CD4-positive, alpha-beta T cell treated with Interleukin-1 beta for 1 hour (primary cell): ENCODE results near the gene NINJ1.

Experiments
- DNase-seq, 2 donors: peaks; one replicate each; pipeline ENCODE4 v3.0.0-alpha.2; 2020 to 2022

Gene NINJ1

DNA sequence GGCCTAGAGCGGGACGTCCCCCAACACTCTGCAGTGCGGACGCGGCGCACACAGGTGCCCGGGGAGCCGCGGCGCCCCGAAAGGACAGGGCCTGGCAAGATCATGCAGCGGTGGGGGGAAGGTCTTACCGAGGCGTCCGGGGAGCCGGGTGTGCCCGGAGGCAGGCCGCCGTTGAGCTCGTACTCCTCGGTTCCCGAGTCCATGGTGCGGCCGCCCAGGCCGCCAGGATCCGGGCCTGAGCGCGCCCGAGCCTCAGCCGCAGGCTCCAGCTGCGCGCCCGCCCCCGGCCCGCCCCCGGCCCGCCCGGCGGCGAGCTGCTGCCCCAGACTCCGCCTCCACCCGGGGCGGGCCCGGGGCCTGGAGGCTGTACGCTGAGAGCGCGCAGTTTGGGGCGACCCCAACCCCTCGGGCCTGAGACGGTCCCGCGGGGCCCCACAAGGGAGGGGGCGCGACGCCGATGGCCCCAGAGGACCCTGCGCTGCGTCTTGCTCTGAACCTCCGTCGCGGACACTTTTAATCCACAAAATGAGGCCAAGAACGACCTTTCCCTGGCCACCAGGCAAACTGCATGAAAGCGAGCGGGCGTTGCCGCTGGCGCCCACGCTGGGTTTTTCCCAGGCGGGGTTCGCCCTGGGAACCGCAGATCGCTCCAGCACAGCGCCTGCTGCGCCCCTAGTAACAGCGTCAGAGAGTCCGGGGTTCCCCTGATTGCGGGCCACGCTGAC, at the start of gene NINJ1:
TSS of gene NINJ1 (minus strand) at position 237 of the 725 bp plus-strand sequence. CDS start at position 203, 34 bp downstream.
- peak; percentile 91 to 92 for DNase-seq

DNA sequence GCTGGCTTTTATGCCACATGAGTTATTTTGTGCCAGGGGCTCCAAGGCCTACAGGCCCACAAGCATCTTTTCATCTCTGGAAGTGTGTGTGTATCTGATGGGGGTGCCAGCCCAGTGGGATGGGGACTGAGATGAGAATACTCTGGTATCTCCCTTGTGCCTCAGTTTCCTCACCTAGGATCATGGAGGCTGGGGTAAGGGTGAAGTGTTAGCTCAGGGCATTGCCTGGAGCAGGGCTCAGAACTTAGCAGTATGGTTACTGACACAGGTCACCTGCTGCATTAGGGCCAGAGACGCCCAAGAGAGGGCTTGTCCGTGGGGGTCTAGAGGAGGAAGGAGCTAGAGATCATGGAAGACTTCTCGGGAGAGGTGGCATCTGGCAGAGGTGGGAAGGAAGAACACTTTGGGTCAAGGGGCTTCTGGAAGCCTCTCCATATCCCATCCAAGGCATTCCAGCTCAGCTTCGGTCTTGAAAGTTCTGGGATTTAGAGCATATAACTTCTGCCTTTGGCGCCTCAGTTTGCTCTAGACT, 49.1 kb upstream of the NINJ1 start:
- no peak for DNase-seq

- DNase-seq = no peak
Measured at GRCh38 chr9:93182572-93182971, 48.5 kb upstream of the NINJ1 start.

DNA sequence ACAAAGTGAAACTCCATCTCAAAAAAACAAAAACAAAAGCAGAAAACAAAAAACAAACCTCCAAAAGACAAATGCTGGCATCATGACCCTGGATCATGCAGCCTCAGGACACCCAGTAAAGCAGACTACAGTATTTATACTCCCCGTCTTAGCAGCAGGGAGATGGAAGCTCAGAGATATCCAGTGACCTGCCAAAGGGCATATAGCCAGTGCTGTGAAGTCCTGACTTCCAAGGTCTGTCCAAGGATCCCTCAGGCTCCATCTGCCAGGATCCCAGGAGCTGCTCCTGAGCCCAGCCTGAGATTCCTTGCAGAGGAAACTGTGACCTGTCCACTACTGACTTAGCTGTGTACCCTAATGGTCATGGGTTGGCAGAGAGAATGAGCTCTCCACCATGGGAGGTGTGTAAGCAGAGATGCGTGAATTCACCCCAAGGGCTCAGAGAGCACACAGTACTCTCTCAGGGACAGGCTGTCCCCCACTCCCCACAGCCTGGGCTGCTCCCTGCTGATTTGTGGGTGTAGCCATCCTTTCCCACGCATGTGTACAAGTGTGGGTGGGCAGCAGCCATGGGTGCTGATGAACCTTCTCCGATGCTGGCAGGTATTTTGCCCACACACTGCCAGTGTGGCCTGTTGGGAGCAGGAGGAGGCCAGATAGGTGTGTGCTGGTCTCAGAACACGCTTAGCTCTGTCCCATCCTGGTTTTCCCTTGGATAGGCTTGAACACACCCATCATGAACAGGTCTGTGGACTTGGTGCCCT, 47.8 kb upstream of the NINJ1 start:
- no peak for DNase-seq

DNA sequence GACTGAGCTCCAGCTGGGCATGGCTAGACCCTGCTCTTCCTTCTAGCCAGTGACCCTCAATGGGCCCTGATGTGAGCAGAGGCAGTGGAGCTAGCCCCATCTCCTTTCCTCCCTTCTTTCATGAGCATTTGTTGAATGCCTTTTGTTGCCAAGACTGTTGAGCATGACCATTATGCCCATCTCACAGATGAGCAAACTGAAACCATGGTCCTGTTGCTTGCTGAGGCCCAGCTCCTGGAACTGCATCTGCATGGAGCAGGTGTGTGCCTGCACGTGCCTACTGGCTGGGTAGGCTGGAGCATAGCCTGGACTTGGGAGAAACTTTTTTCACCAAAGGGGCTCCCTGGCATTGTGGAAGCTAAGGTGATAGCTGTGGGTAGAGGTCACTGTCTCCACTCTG, 46.9 kb upstream of the NINJ1 start:
- DNase-seq = no peak

GRCh38 chr9:93178851-93179786, 45.1 kb upstream of the NINJ1 start:
- no peak for DNase-seq

- DNase-seq = no peak
Measured at GRCh38 chr9:93177676-93178075, 43.6 kb upstream of the NINJ1 start.

- no peak for DNase-seq
Measured at GRCh38 chr9:93174976-93175375, 40.9 kb upstream of the NINJ1 start.

DNA sequence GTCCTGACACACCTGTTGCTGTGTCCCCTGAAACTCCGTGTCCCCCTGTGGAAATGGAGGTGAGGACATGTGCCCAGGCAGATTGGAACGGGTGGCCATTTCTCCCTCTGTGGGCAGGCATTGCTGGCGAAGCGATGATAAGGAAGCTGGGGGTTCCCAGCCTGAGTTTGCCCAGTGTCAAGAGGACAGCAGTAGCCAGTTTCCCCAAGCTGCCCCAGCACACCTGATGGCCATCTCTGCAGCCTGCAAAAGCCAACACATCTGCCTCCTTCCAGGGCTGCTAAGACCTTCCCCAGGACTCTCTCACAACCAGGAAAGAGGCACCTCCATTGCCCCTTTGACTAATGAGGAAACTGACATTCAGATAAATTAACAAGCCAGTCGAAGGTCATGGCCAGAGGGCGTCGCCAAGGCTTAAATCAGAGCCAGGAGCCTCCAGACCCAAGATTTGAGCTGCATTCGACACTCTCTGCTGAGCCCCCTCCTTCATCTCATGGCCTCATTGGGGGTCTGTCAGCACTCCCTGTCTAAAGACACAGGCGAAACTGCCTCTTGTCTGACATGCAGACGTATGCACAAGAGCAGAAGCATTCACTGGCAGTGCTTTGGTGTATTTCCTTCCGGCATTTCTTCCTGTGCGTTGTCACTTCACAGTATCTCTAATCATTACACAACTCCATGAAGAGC, 39.5 kb upstream of the NINJ1 start:
- no peak for DNase-seq

GRCh38 chr9:93172666-93173364, 38.8 kb upstream of the NINJ1 start:
- DNase-seq = no peak

DNA sequence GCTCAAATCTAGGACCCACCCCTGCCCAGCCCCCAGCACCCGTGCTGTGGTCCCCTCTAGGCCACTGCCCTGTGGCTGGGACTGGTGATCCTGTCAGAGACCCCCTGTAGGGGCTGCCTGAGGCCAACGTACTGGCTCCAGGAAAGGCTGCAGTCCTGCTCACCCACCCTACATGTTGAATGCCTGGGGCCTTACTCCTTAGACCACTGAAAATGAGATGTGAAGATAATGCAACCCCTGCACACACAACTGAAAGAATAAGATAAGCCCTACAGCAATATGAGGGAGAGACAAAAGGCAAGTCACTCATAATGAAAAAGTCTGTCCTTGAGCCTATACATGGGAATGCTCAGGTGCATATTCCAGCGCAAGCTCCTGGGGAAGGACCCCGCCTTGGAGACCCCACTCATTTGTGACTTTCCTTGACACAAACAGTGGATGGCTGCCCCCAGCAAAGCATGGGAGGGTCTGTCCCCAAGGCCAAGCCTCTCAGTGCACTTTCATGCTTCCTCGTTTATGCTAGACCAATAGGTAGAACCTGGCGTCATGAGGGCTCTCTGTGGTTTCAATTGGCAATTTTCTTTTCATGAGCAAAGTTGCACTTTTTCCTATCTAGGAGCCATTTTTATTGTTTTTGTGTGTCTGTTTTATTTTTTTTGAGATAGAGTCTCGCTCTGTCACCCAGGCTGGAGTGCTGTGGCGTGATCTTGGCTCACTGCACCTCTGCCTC, 37.4 kb upstream of the NINJ1 start:
- DNase-seq = no peak

GRCh38 chr9:93170571-93170970, 36.5 kb upstream of the NINJ1 start:
- no peak for DNase-seq

GRCh38 chr9:93169444-93169843, 35.4 kb upstream of the NINJ1 start:
- no peak for DNase-seq

DNA sequence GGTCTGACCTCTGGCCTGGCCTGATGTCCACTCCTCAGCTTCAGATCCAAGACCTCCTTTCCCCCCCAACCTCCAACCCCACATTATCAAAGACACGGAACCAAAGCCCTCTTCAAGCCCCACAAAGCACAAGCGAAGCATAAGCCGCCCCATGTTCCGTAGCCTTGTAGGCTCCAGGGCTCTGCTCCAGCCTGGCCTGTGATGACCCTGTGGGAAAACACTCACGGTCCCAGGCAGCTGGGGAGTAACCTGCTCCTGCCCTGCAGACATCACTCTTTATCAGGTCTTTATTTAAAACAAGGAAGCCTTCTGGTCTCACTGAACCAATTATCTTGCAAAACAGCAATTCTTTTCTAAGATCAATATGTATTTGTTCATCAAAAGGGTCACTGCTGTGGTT, 34.5 kb upstream of the NINJ1 start:
- no peak for DNase-seq

DNA sequence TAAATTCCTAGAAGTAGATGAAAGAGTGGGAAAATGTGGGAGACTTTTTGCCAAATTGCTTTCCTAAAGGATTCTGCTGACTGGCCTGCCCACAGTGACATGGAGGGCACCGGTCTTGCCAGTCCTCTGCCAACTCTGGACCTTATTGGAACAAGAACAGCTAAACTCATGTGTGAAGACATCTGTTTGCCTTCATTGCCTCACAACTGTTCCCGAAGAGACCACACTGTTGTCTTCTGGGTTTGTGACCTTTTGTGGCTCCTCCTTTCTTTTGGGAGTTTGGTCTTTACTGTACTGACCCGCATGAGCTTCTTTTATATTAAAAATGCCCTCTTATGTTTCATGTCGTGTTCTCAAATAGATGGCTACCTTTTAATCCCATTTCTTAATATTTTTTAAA, 33.8 kb upstream of the NINJ1 start:
- DNase-seq = no peak

GRCh38 chr9:93167185-93167584, 33.1 kb upstream of the NINJ1 start:
- no peak for DNase-seq

- no peak for DNase-seq
Measured at GRCh38 chr9:93166699-93167098, 32.6 kb upstream of the NINJ1 start.

GRCh38 chr9:93164085-93164484, 30.0 kb upstream of the NINJ1 start:
- no peak for DNase-seq

DNA sequence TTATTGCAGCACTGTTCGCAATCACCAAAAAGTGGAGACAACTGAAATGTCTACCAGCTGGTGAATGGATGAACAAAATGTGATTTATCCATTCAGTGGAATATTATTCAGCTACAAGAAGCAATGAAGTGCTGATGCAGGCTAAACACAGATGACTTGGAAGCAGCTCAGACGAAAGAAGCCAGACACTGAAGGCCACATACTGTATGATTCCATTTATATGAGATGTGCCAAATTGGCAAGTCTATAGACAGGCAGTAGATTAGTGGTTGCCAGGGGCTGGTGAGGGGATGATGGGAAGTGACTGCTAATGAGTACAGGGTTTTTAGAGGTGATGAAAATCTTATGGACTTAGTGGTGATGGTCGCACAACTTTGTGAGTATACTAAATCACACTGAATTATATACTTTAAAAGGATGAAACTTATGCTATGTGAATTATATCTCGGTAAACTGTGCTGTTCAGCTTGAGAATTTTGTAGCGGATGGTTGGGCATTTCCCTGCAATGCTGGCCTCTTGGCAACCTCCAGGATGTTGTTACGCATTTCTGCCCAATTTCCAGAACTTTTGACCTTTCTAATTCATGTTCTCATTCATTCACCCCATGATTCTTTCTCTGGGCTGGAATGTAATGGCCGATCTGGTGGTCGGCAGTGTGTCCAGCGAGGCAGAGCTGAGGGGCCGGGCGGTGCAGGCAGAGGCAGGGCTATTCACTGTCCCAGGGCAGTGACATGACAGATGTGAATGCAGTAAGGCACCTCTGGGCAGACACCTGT, 27.9 kb upstream of the NINJ1 start:
- DNase-seq = no peak
